Spleen (tissue), 11 donors: Measurements from ENCODE around the gene SNX27. TPM values are rescaled to one million over a fixed set of nuclear protein-coding genes. Genes with fewer than 3 reads are reported as not detected.
A peak's percentile ranks its signal among the peaks of the same experiment; 100 is the strongest.

Source experiments
- DNase-seq: peaks from one replicate; pipeline ENCODE4 v3.0.0-alpha.2; 2020
- H3K27ac ChIP-seq, 8 donors: fragments of 200-600 bp; sonication (generic) in 7 of 8; 1 replicate in 4 of 8; 2 replicates in 4 of 8; pipeline versions ENCODE4 v1.5.0 to v1.8.0; 2016 to 2021; ENCODE audit warnings: inconsistent platforms in 4 of 8, mild to moderate bottlenecking in 4 of 8, moderate library complexity in 1 of 8
- H3K27me3 ChIP-seq, 7 donors: fragments of 200-600 bp; sonication (generic) in 6 of 7; replicated peaks in 1 of 7; 1 replicate in 4 of 7; 2 replicates in 3 of 7; pipeline versions ENCODE4 v1.5.0 to v1.8.0; 2016 to 2021; ENCODE audit warnings: inconsistent platforms in 3 of 7, mild to moderate bottlenecking in 1 of 7
- H3K36me3 ChIP-seq, 6 donors: fragments of 200-600 bp; sonication (generic) in 5 of 6; 1 replicate in 4 of 6; 2 replicates in 2 of 6; pipeline versions ENCODE4 v1.5.0 to v1.8.0; 2016 to 2021; ENCODE audit warnings: inconsistent platforms in 2 of 6
- H3K4me1 ChIP-seq, 6 donors: fragments of 200-600 bp; sonication (generic) in 5 of 6; 1 replicate in 3 of 6; 2 replicates in 3 of 6; pipeline versions ENCODE4 v1.5.0 to v1.8.0; 2016 to 2021; ENCODE audit warnings: inconsistent platforms in 3 of 6
- H3K4me3 ChIP-seq, 8 donors: fragments of 200-600 bp; sonication (generic) in 7 of 8; 1 replicate in 4 of 8; 2 replicates in 4 of 8; pipeline versions ENCODE4 v1.5.0 to v1.8.0; 2016 to 2021; ENCODE audit warnings: inconsistent platforms in 4 of 8, mild to moderate bottlenecking in 4 of 8, moderate library complexity in 2 of 8
- H3K9me3 ChIP-seq, 8 donors: fragments of 200-600 bp; sonication (generic) in 7 of 8; 1 replicate in 4 of 8; 2 replicates in 4 of 8; pipeline versions ENCODE4 v1.5.0 to v1.8.0; 2016 to 2021; ENCODE audit warnings: inconsistent platforms in 4 of 8
- CTCF ChIP-seq, 11 experiments: fragments of 200-600 bp in 7 of 11; fragments of 450-650 bp in 4 of 11; sonication (generic) in 4 of 11; IDR thresholded peaks in 8 of 11; conservative IDR thresholded peaks in 3 of 11; 1 replicate in 7 of 11; 2 replicates in 4 of 11; pipeline versions ENCODE4 v1.4.0 to v1.8.0; 2016 to 2021; ENCODE audit warnings: antibody characterized with exemption in 11 of 11, inconsistent platforms in 4 of 11, mild to moderate bottlenecking in 1 of 11
- POLR2A ChIP-seq, 3 donors: fragments of 450-650 bp; IDR thresholded peaks; one replicate each; pipeline ENCODE4 v1.5.1; 2017; ENCODE audit warnings: antibody characterized with exemption in 3 of 3, mild to moderate bottlenecking in 1 of 3
- POLR2AphosphoS5 ChIP-seq, 3 donors: sonication (generic); formaldehyde crosslinking; IDR thresholded peaks; one replicate each; pipeline ENCODE4 v1.5.1; 2017; ENCODE audit warnings: antibody characterized with exemption in 3 of 3
- WGBS, 5 donors: extraction: QIAGEN DNeasy Blood & Tissue Kit in 3 of 5; methylation state at CpG; one replicate each; pipeline versions ENCODE4 v1.1.5 to v1.1.7; 2013 to 2018; 5-methylcytosine and 5-hydroxymethylcytosine counted together
- intact Hi-C: fragments of 100-400 bp; cut with DNase I; formaldehyde crosslinking; loops from one replicate; pipeline ENCODE4 v1.15.0; 2023; ENCODE audit warnings: low total_unique reads
- polyA plus RNA-seq, 3 donors: library from polyadenylated mRNA; stranded (reverse); fragments of 200-250 nt; gene quantifications; one replicate each; pipeline ENCODE4 v1.2.1, GENCODE V29; 2013
- total RNA-seq, 7 donors: library from RNA; depleted of rRNA in 3 of 7; stranded (reverse); fragments of >200 nt in 3 of 7; fragmentation: NEBNext Ultra II Directional in 4 of 7; extraction: Animal tissue kit (Norgen Biotek cat#: 25700) in 4 of 7; gene quantifications; one replicate each; pipeline versions ENCODE4 v1.1.0 to v1.2.1, GENCODE V29; 2016 to 2021
- donor health status: healthy with polysubstance abuse.
- donor health status: DM: no; HTN: no; CAD: no; lungs with moderate emphysema.
- donor health status: DM: no; HTN: no; CAD: no.
- donor health status: Bipolar disorder and iron deficiency.
- donor health status: healthy.
- donor health status: DM: no; HTN: no; CAD: no.
- donor health status: DM: yes; HTN: yes; CAD: no.

SNX27 gene
- total and polyA plus RNA-seq, 10 donors, result 3.1 to 69.6 (median 48.3) TPM

DNA sequence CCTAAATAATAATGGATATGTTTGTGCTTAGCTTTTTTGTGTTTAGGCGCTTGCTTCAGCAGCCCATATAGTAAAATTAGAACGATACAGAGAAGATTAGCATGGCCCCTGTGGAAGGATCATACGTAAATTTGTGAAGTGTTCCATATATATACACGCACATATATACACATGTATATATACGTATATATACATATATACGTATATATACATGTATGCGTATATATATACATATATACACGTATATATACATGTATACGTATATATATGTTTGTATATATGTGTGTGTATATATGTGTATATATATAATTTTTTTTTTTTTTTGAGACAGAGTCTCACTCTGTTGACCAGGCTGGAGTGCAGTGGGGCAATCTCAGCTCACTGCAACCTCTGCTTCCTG is 17.4 kb downstream of the SNX27 start:
- WGBS, 5 donors, result 78 to 86% (median 85%) methylated on average over 9 of the region's 9 CpGs
- Histone ChIP-seq H3K9me3 (no peaks in the 10 kb centered on the region), H3K27ac (no peak overlapping the region), H3K36me3 (peaks cover 0 to 18% (median 0%) of the 10 kb centered on the region in 6 donors), H3K4me1 (no peaks in the 10 kb centered on the region), H3K4me3 (no peak overlapping the region), H3K27me3 (no peaks in the 10 kb centered on the region)
- DNase-seq, result no peak
- TF ChIP-seq POLR2AphosphoS5 (IDR thresholded peaks at IDR 0.05), result no peak
- TF ChIP-seq CTCF (IDR thresholded peaks at IDR 0.05 in 8 of 11, conservative IDR thresholded peaks at IDR 0.05 in 3 of 11), result no peak
- TF ChIP-seq POLR2A (IDR thresholded peaks at IDR 0.05), result no peak
- intact Hi-C loops, result no loop called here

- Histone ChIP-seq H3K9me3 (no peaks in the 10 kb centered on the region), H3K27me3 (no peaks in the 10 kb centered on the region), H3K27ac (no peak overlapping the region), H3K36me3 (peaks cover 0 to 24% (median 4%) of the 10 kb centered on the region in 6 donors), H3K4me3 (no peak overlapping the region), H3K4me1 (peaks cover 0 to 31% (median 14%) of the 10 kb centered on the region in 6 donors)
- DNase-seq, result no peak
- 39 to 80% (median 59%) methylated on average over 2 of the region's 2 CpGs for WGBS, 5 donors
- TF ChIP-seq POLR2AphosphoS5 (IDR thresholded peaks at IDR 0.05), result no peak
- no peak for TF ChIP-seq CTCF (IDR thresholded peaks at IDR 0.05 in 8 of 11, conservative IDR thresholded peaks at IDR 0.05 in 3 of 11)
- intact Hi-C loops, result no loop called here
Measured at GRCh38 chr1:151635479-151636072, 23.7 kb downstream of the SNX27 start.

DNA sequence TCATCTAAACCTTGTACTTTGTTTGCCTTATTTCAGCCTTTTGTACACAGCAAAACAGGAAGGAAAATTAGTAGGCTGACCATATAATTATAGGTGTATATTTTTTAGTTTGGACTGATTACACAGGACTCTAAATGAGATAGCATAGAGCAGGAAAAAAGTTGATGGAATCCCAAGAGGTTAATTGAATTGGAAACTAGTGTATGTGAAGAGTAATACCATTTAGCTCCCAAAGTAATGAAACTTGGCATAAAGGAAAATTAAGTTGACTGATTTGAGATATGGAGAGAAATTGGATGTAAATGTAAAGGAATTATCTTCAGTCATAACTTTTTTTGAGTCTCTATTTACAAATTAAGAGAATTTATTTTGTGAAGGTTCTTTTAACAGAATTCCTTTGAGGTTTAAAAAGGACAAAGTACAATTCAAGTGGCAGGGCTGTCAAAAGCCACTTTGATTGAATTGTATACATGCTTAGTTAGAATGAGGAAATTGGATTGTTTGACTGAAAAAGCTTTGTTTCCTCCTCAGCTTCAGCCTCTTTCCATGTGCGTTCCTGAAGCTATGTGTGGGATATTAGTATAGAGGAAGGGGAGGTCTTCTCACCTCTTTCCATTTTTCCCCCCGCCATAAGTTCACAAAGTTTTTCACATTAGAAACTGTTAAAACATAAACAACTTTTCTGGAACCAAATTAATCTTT is 26.4 kb downstream of the SNX27 start:
- H3K4me3 ChIP-seq, result no peak overlapping the region
- DNase-seq, result no peak
- WGBS, 5 donors, result 71 to 85% (median 83%) methylated on average over 2 of the region's 2 CpGs
- no peaks in the 10 kb centered on the region for H3K27me3 ChIP-seq
- peaks cover 0 to 27% (median 4%) of the 10 kb centered on the region in 6 donors for H3K36me3 ChIP-seq
- TF ChIP-seq POLR2AphosphoS5 (IDR thresholded peaks at IDR 0.05), result no peak
- TF ChIP-seq POLR2A (IDR thresholded peaks at IDR 0.05), result no peak
- no peak for TF ChIP-seq CTCF (IDR thresholded peaks at IDR 0.05 in 8 of 11, conservative IDR thresholded peaks at IDR 0.05 in 3 of 11)
- intact Hi-C loops, result no loop called here
- H3K27ac ChIP-seq, result peak overlapping the region in 1 of 8 donors; percentile 10
- peaks cover 0 to 31% (median 14%) of the 10 kb centered on the region in 6 donors for H3K4me1 ChIP-seq
- no peaks in the 10 kb centered on the region for H3K9me3 ChIP-seq

DNA sequence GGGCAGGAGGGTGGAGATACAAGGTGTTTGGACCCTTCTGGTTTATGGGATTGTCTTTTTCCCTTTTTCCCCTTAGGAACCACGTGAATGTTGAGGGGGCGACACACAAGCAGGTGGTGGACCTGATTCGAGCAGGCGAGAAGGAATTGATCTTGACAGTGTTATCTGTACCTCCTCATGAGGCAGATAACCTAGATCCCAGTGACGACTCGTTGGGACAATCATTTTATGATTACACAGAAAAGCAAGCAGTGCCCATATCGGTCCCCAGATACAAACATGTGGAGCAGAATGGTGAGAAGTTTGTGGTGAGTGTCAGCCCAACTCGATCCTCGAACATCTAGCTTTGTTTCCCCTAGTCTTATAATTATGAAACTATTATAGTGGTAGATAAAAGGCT is 27.0 kb downstream of the SNX27 start:
- Histone ChIP-seq H3K27ac (no peak overlapping the region), H3K27me3 (no peaks in the 10 kb centered on the region), H3K4me3 (no peak overlapping the region), H3K36me3 (peaks cover 0 to 33% (median 4%) of the 10 kb centered on the region in 6 donors), H3K4me1 (peaks cover under 1 to 33% (median 14%) of the 10 kb centered on the region in 6 donors), H3K9me3 (no peaks in the 10 kb centered on the region)
- TF ChIP-seq POLR2A (IDR thresholded peaks at IDR 0.05) (no peak), CTCF (IDR thresholded peaks at IDR 0.05 in 8 of 11, conservative IDR thresholded peaks at IDR 0.05 in 3 of 11) (no peak), POLR2AphosphoS5 (IDR thresholded peaks at IDR 0.05) (no peak)
- intact Hi-C loops, result no loop called here
- DNase-seq, result no peak
- 79 to 95% (median 90%) methylated on average over 9 of the region's 9 CpGs for WGBS, 5 donors
